Testis (tissue), 2 donors: Measurements from ENCODE around the gene AKAP12.

Source experiments
- CTCF ChIP-seq, 3 experiments: fragments of 450-650 bp in 2 of 3; fragments of 200-600 bp in 1 of 3; sonication (generic) in 1 of 3; IDR thresholded peaks; one replicate each; pipeline ENCODE4 v1.5.1; 2016 to 2019; ENCODE audit warnings: antibody characterized with exemption in 3 of 3, mild to moderate bottlenecking in 2 of 3, moderate library complexity in 1 of 3
- POLR2A ChIP-seq: fragments of 450-650 bp; IDR thresholded peaks from one replicate; pipeline ENCODE4 v1.6.1; 2017; ENCODE audit warnings: antibody characterized with exemption, mild to moderate bottlenecking, moderate library complexity

GRCh38 chr6:151377095-151377494 lies 137.3 kb downstream of the AKAP12 start:
- TF ChIP-seq CTCF (IDR thresholded peaks at IDR 0.05): no peak
- TF ChIP-seq POLR2A: no peak
